Uterus (tissue), 4 donors: Measurements from ENCODE around the gene CENPX. TPM values are rescaled to one million over a fixed set of nuclear protein-coding genes. Genes with fewer than 3 reads are reported as not detected.

ENCODE experiments used
- DNase-seq, 2 donors: peaks; one replicate each; pipeline ENCODE4 v3.0.0-alpha.2; 2019 to 2020
- H3K27ac ChIP-seq, 2 donors: fragments of 200-600 bp; sonication (generic); 1 replicate in 1 of 2; 2 replicates in 1 of 2; pipeline ENCODE4 v1.5.1; 2016 to 2018
- H3K27me3 ChIP-seq, 2 donors: fragments of 200-600 bp; sonication (generic); one replicate each; pipeline ENCODE4 v1.5.1; 2018 to 2019; ENCODE audit warnings: control low read depth in 1 of 2
- H3K36me3 ChIP-seq, 2 donors: fragments of 200-600 bp; sonication (generic); one replicate each; pipeline ENCODE4 v1.5.1; 2019; ENCODE audit warnings: control low read depth in 1 of 2
- H3K4me1 ChIP-seq, 2 donors: fragments of 200-600 bp; sonication (generic); one replicate each; pipeline ENCODE4 v1.5.1; 2018 to 2019; ENCODE audit warnings: control low read depth in 1 of 2
- H3K4me3 ChIP-seq, 2 donors: fragments of 200-600 bp; sonication (generic); 1 replicate in 1 of 2; 2 replicates in 1 of 2; pipeline ENCODE4 v1.5.1; 2018 to 2019; ENCODE audit warnings: mild to moderate bottlenecking in 1 of 2
- H3K9me3 ChIP-seq, 2 donors: fragments of 200-600 bp; sonication (generic); one replicate each; pipeline ENCODE4 v1.5.1; 2019; ENCODE audit warnings: control low read depth in 1 of 2
- CTCF ChIP-seq, 4 experiments: fragments of 200-600 bp in 2 of 4; fragments of 450-650 bp in 2 of 4; sonication (generic) in 2 of 4; IDR thresholded peaks; one replicate each; pipeline ENCODE4 v1.5.1; 2016 to 2019; ENCODE audit warnings: antibody characterized with exemption in 4 of 4, mild to moderate bottlenecking in 2 of 4, moderate library complexity in 1 of 4
- POLR2A ChIP-seq, 2 donors: fragments of 450-650 bp; IDR thresholded peaks; one replicate each; pipeline ENCODE4 v1.6.1; 2016; ENCODE audit warnings: antibody characterized with exemption in 2 of 2, mild to moderate bottlenecking in 1 of 2, moderate library complexity in 1 of 2
- intact Hi-C: fragments of 100-400 bp; cut with DNase I; formaldehyde crosslinking; loops from one replicate; pipeline ENCODE4 v1.15.1; 2023; ENCODE audit warnings: low total_unique reads
- total RNA-seq, 4 donors: library from RNA; depleted of rRNA in 3 of 4; stranded (reverse); fragments of >200 nt in 3 of 4; gene quantifications; one replicate each; pipeline versions ENCODE4 v1.1.0 to v1.2.4, GENCODE V29; 2014 to 2023
- donor health status: DM: yes; HTN: yes; CAD: no.

Gene CENPX
- total RNA-seq, 4 donors from 2014 or later, result 26.7 to 212 (median 49.8) TPM

GRCh38 chr17:81973432-81973831 is 49.2 kb downstream of the CENPX start:
- H3K4me3 ChIP-seq, result no peak overlapping the region
- intact Hi-C loops, result no loop called here
- H3K9me3 ChIP-seq, result no peaks in the 10 kb centered on the region
- no peak for DNase-seq
- H3K27me3 ChIP-seq, result no peaks in the 10 kb centered on the region
- no peak overlapping the region for H3K27ac ChIP-seq
- TF ChIP-seq CTCF (IDR thresholded peaks at IDR 0.05) (no peak), POLR2A (IDR thresholded peaks at IDR 0.05) (no peak)
- H3K4me1 ChIP-seq, result peaks cover 0 to 2% of the 10 kb centered on the region in 2 donors
- H3K36me3 ChIP-seq, result no peaks in the 10 kb centered on the region

GRCh38 chr17:81968850-81969812 is 53.5 kb downstream of the CENPX start:
- H3K4me1 ChIP-seq, result no peaks in the 10 kb centered on the region
- TF ChIP-seq POLR2A (IDR thresholded peaks at IDR 0.05), result no peak
- no peak for TF ChIP-seq CTCF (IDR thresholded peaks at IDR 0.05)
- no peaks in the 10 kb centered on the region for H3K9me3 ChIP-seq
- no peaks in the 10 kb centered on the region for H3K36me3 ChIP-seq
- H3K27me3 ChIP-seq, result no peaks in the 10 kb centered on the region
- no peak overlapping the region for H3K4me3 ChIP-seq
- no peak for DNase-seq
- H3K27ac ChIP-seq, result no peak overlapping the region
- intact Hi-C loops, result no loop called here

Other genes starting within 250 kb of the CENPX start
- gene GCGR, start 218.7 kb downstream of the CENPX start, total RNA-seq, result not detected
- gene MCRIP1, start 189.6 kb downstream of the CENPX start, total RNA-seq, result 10 to 100 TPM; 30.5 to 92.6 (median 61.3) TPM
- gene PPP1R27, start 187.8 kb downstream of the CENPX start, total RNA-seq, result 1 to 10 TPM in 1 of 4 donors, not detected in 3; 1.6 TPM
- gene P4HB, start 162.3 kb downstream of the CENPX start, total RNA-seq, result 100 to 1,000 TPM; 199 to 504 (median 304) TPM
- gene ARHGDIA, start 151.5 kb downstream of the CENPX start, total RNA-seq, result 100 to 1,000 TPM in 1 of 4 donors, 10 to 100 TPM in 3; 31.2 to 350 (median 55.1) TPM
- gene ALYREF, start 131.3 kb downstream of the CENPX start, total RNA-seq, result 10 to 100 TPM in 3 of 4 donors, 1 to 10 TPM in 1; 3.2 to 82.1 (median 34.5) TPM
- gene ANAPC11, start 131.2 kb downstream of the CENPX start, total RNA-seq, result 10 to 100 TPM; 45.9 to 72.6 (median 61.5) TPM
- 1 to 10 TPM in 2 of 4 donors, not detected in 2; 2.0 to 2.1 TPM for gene NPB, start 120.6 kb downstream of the CENPX start, total RNA-seq
- 10 to 100 TPM in 3 of 4 donors, 1 to 10 TPM in 1; 4.1 to 27.7 (median 18.8) TPM for gene PCYT2, start 111.5 kb downstream of the CENPX start, total RNA-seq
- gene SIRT7, start 104.7 kb downstream of the CENPX start, total RNA-seq, result 10 to 100 TPM in 3 of 4 donors, under 1 TPM in 1; 0.77 to 87.1 (median 14.6) TPM
- 10 to 100 TPM in 3 of 4 donors, 1 to 10 TPM in 1; 9.7 to 23.1 (median 12.7) TPM for gene MAFG, start 95.1 kb downstream of the CENPX start, total RNA-seq
- gene PYCR1, start 85.6 kb downstream of the CENPX start, total RNA-seq, result 10 to 100 TPM in 2 of 4 donors, 1 to 10 TPM in 2; 4.2 to 81.5 (median 8.1) TPM
- not detected for gene MYADML2, start 75.6 kb downstream of the CENPX start, total RNA-seq
- gene NOTUM, start 61.7 kb downstream of the CENPX start, total RNA-seq, result 1 to 10 TPM in 1 of 4 donors, not detected in 3; 5.0 TPM
- 10 to 100 TPM in 2 of 4 donors, 1 to 10 TPM in 2; 3.5 to 34.2 (median 13.6) TPM for gene ASPSCR1, start 45.2 kb downstream of the CENPX start, total RNA-seq
- 10 to 100 TPM in 1 of 4 donors, 1 to 10 TPM in 2, under 1 TPM in 1; 0.29 to 14.2 (median 5.3) TPM for gene LRRC45, start 427 bp upstream of the CENPX start, total RNA-seq
- 1 to 10 TPM in 1 of 4 donors, under 1 TPM in 1, not detected in 2; 0.91 to 8.4 TPM for gene RAC3, start 8.8 kb upstream of the CENPX start, total RNA-seq
- 100 to 1,000 TPM in 1 of 4 donors, 10 to 100 TPM in 3; 23.8 to 125 (median 67.5) TPM for gene DCXR, start 14.8 kb upstream of the CENPX start, total RNA-seq
- gene RFNG, start 28.9 kb upstream of the CENPX start, total RNA-seq, result 10 to 100 TPM; 11.8 to 33.7 (median 23.3) TPM
- gene GPS1, start 29.0 kb upstream of the CENPX start, total RNA-seq, result 100 to 1,000 TPM in 1 of 4 donors, 10 to 100 TPM in 3; 76.0 to 326 (median 85.6) TPM
- gene DUS1L, start 42.9 kb upstream of the CENPX start, total RNA-seq, result 10 to 100 TPM; 30.2 to 70.6 (median 46.5) TPM
- gene FASN, start 75.4 kb upstream of the CENPX start, total RNA-seq, result 10 to 100 TPM in 2 of 4 donors, 1 to 10 TPM in 2; 5.3 to 59.4 (median 23.4) TPM
- 10 to 100 TPM in 2 of 4 donors, 1 to 10 TPM in 2; 4.4 to 88.2 (median 17.6) TPM for gene CCDC57, start 190.0 kb upstream of the CENPX start, total RNA-seq
- 10 to 100 TPM in 2 of 4 donors, 1 to 10 TPM in 2; 1.5 to 28.6 (median 12.2) TPM for gene SLC16A3, start 206.2 kb upstream of the CENPX start, total RNA-seq